Trophoblast cell (in vitro differentiated cells and primary cell): Measurements from ENCODE around the gene CHODL. TPM values are rescaled to one million over a fixed set of nuclear protein-coding genes. Genes with fewer than 3 reads are reported as not detected.

Experiments
- DNase-seq, 2 donors: peaks; one replicate each; pipeline ENCODE4 v3.0.0-alpha.2; 2016
- H2AFZ ChIP-seq: 2 replicates; pipeline ENCODE4 v1.6.1; 2013; ENCODE audit warnings: low read length, moderate library complexity, mild to moderate bottlenecking; ENCODE audit not compliant: insufficient read depth, poor library complexity
- H2AK5ac ChIP-seq: 2 replicates; pipeline ENCODE4 v1.6.1; 2013; ENCODE audit warnings: mild to moderate bottlenecking, low read length
- H2BK120ac ChIP-seq: 2 replicates; pipeline ENCODE4 v1.6.1; 2013; ENCODE audit warnings: low read length, mild to moderate bottlenecking, moderate library complexity; ENCODE audit not compliant: insufficient read depth, poor library complexity
- H2BK12ac ChIP-seq: 2 replicates; pipeline ENCODE4 v1.6.1; 2013; ENCODE audit warnings: mild to moderate bottlenecking, low read length, moderate library complexity
- H2BK5ac ChIP-seq: 2 replicates; pipeline ENCODE4 v1.6.1; 2013; ENCODE audit warnings: low read length, low read depth, moderate library complexity, mild to moderate bottlenecking; ENCODE audit not compliant: poor library complexity
- H3K14ac ChIP-seq: 2 replicates; pipeline ENCODE4 v1.6.1; 2013; ENCODE audit warnings: mild to moderate bottlenecking, low read length
- H3K18ac ChIP-seq: 2 replicates; pipeline ENCODE4 v1.6.1; 2013; ENCODE audit warnings: mild to moderate bottlenecking, low read length
- H3K23ac ChIP-seq: 2 replicates; pipeline ENCODE4 v1.6.1; 2013; ENCODE audit warnings: low read length
- H3K27ac ChIP-seq: 2 replicates; pipeline ENCODE4 v1.5.1; 2013; ENCODE audit warnings: low read depth, mild to moderate bottlenecking, inconsistent platforms, low read length, moderate library complexity
- H3K27me3 ChIP-seq: 2 replicates; pipeline ENCODE4 v1.6.1; 2013; ENCODE audit warnings: inconsistent platforms, mild to moderate bottlenecking, low read length, moderate library complexity; ENCODE audit not compliant: insufficient read depth
- H3K36me3 ChIP-seq, 2 experiments: 1 replicate in 1 of 2; 2 replicates in 1 of 2; pipeline ENCODE4 v1.6.1; 2013; ENCODE audit warnings: low read length in 2 of 2, mild to moderate bottlenecking in 2 of 2, moderate library complexity in 1 of 2; ENCODE audit not compliant: insufficient read depth in 2 of 2, control insufficient read depth in 1 of 2
- H3K4ac ChIP-seq: 2 replicates; pipeline ENCODE4 v1.6.1; 2013; ENCODE audit warnings: low read depth, mild to moderate bottlenecking, low read length, moderate library complexity
- H3K4me1 ChIP-seq, 2 experiments: 1 replicate in 1 of 2; 2 replicates in 1 of 2; pipeline ENCODE4 v1.6.1; 2013; ENCODE audit warnings: low read length in 2 of 2, mild to moderate bottlenecking in 2 of 2, moderate library complexity in 1 of 2; ENCODE audit not compliant: insufficient read depth in 2 of 2, control insufficient read depth in 1 of 2
- H3K4me2 ChIP-seq: 2 replicates; pipeline ENCODE4 v1.6.1; 2013; ENCODE audit warnings: inconsistent platforms, mild to moderate bottlenecking, low read length, moderate library complexity
- H3K4me3 ChIP-seq: 2 replicates; pipeline ENCODE4 v1.5.1; 2013; ENCODE audit warnings: mild to moderate bottlenecking, low read depth, low read length, inconsistent platforms
- H3K79me1 ChIP-seq: one replicate; pipeline ENCODE4 v1.6.1; 2013; ENCODE audit warnings: low read length
- H3K79me2 ChIP-seq: 2 replicates; pipeline ENCODE4 v1.6.1; 2013; ENCODE audit warnings: low read length, mild to moderate bottlenecking; ENCODE audit not compliant: control insufficient read depth, insufficient read depth, poor library complexity
- H3K9ac ChIP-seq: 2 replicates; pipeline ENCODE4 v1.6.1; 2013; ENCODE audit warnings: mild to moderate bottlenecking, low read length
- H3K9me3 ChIP-seq: 2 replicates; pipeline ENCODE4 v1.6.1; 2013; ENCODE audit warnings: low read depth, mild to moderate bottlenecking, control low read depth, inconsistent platforms, low read length; ENCODE audit not compliant: insufficient read depth
- H4K12ac ChIP-seq: 2 replicates; pipeline ENCODE4 v1.6.1; 2013; ENCODE audit warnings: low read depth, mild to moderate bottlenecking, low read length, moderate library complexity
- H4K8ac ChIP-seq: 2 replicates; pipeline ENCODE4 v1.6.1; 2013; ENCODE audit warnings: low read depth, mild to moderate bottlenecking, low read length, moderate library complexity
- H4K91ac ChIP-seq: one replicate; pipeline ENCODE4 v1.6.1; 2013; ENCODE audit warnings: low read depth, mild to moderate bottlenecking, low read length, moderate library complexity
- WGBS: extraction: QIAGEN DNeasy Blood & Tissue Kit; methylation state at CpG from one replicate; pipeline ENCODE4 v1.1.7; 2013; ENCODE audit warnings: missing lambda C conversion rate; ENCODE audit not compliant: insufficient read length, insufficient coverage; ENCODE audit errors: extremely low coverage; 5-methylcytosine and 5-hydroxymethylcytosine counted together
- polyA plus RNA-seq: library from polyadenylated mRNA; stranded (reverse); fragments of 200-250 nt; gene quantifications from 2 replicates; pipeline ENCODE4 v1.2.3, GENCODE V29; 2013

CHODL gene
- polyA plus RNA-seq, result 0.36 and 0.38 TPM in 2 replicates

GRCh38 chr21:18244671-18245463 is at the start of gene CHODL:
Gene CHODL, plus strand, starts transcription at chr21:18244833. Its CDS starts 391 bp downstream, at chr21:18245224.
- peaks cover 5 to 6% of the 10 kb centered on the region in 2 experiments for H3K4me1 ChIP-seq
- H4K91ac ChIP-seq, result no peak within 1 kb of the TSS
- peak within 1 kb of the TSS; percentile 50 for H3K4me3 ChIP-seq
- H3K4me2 ChIP-seq, result peak within 1 kb of the TSS; percentile 61
- no peak within 1 kb of the TSS for H4K12ac ChIP-seq
- no peaks in the 10 kb centered on the region for H3K79me1 ChIP-seq
- no peak within 1 kb of the TSS for H3K18ac ChIP-seq
- no peak for DNase-seq
- H3K27me3 ChIP-seq, result peaks cover 24% of the 10 kb centered on the region
- H2BK12ac ChIP-seq, result no peak within 1 kb of the TSS
- H3K4ac ChIP-seq, result no peak within 1 kb of the TSS
- no peak within 1 kb of the TSS for H2AK5ac ChIP-seq
- peak within 1 kb of the TSS; percentile 18 for H3K23ac ChIP-seq
- no peaks in the 10 kb centered on the region for H3K36me3 ChIP-seq
- H4K8ac ChIP-seq, result no peak within 1 kb of the TSS
- no peak within 1 kb of the TSS for H2BK120ac ChIP-seq
- H3K9ac ChIP-seq, result no peak within 1 kb of the TSS
- peaks cover 3% of the 10 kb centered on the region for H3K9me3 ChIP-seq
- H2AFZ ChIP-seq, result no peak within 1 kb of the TSS
- no peak within 1 kb of the TSS for H3K14ac ChIP-seq
- H2BK5ac ChIP-seq, result no peak within 1 kb of the TSS
- WGBS, result no CpG with 5 or more reads among the region's 72 CpGs
- no peak within 1 kb of the TSS for H3K27ac ChIP-seq
- no peaks in the 10 kb centered on the region for H3K79me2 ChIP-seq

- Histone ChIP-seq H2BK5ac (no peak overlapping the region), H2AK5ac (no peak overlapping the region)
- no CpG with 5 or more reads among the region's 1 CpG for WGBS
Measured at GRCh38 chr21:18204931-18205330, 39.7 kb upstream of the CHODL start.

GRCh38 chr21:18218331-18218730 is 26.3 kb upstream of the CHODL start:
- H3K36me3 ChIP-seq, result no peaks in the 10 kb centered on the region
- no peaks in the 10 kb centered on the region for H3K79me2 ChIP-seq
- no peak overlapping the region for H4K8ac ChIP-seq
- no peaks in the 10 kb centered on the region for H3K79me1 ChIP-seq
- H3K4me1 ChIP-seq, result no peaks in the 10 kb centered on the region
- H2BK120ac ChIP-seq, result no peak overlapping the region
- H2BK5ac ChIP-seq, result no peak overlapping the region
- WGBS, result no CpG with 5 or more reads among the region's 1 CpG
- H3K9ac ChIP-seq, result no peak overlapping the region
- no peak overlapping the region for H2AK5ac ChIP-seq
- no peak overlapping the region for H3K23ac ChIP-seq
- peaks cover 5% of the 10 kb centered on the region for H3K9me3 ChIP-seq
- H3K18ac ChIP-seq, result no peak overlapping the region
- no peak overlapping the region for H3K14ac ChIP-seq
- DNase-seq, result no peak
- no peak overlapping the region for H4K12ac ChIP-seq
- no peak overlapping the region for H3K27ac ChIP-seq
- no peak overlapping the region for H3K4me3 ChIP-seq
- no peak overlapping the region for H3K4me2 ChIP-seq
- no peak overlapping the region for H3K4ac ChIP-seq
- no peak overlapping the region for H2AFZ ChIP-seq
- H4K91ac ChIP-seq, result no peak overlapping the region
- no peaks in the 10 kb centered on the region for H3K27me3 ChIP-seq
- no peak overlapping the region for H2BK12ac ChIP-seq

More at GRCh38 chr21:18204931-18205330, 39.7 kb upstream of the CHODL start:
- H3K27ac ChIP-seq, result no peak overlapping the region
- no peak overlapping the region for H2BK12ac ChIP-seq
- no peak overlapping the region for H3K9ac ChIP-seq
- H3K79me2 ChIP-seq, result no peaks in the 10 kb centered on the region
- no peak overlapping the region for H4K12ac ChIP-seq
- H2BK120ac ChIP-seq, result no peak overlapping the region
- H4K91ac ChIP-seq, result no peak overlapping the region
- no peak overlapping the region for H3K18ac ChIP-seq
- no peaks in the 10 kb centered on the region for H3K36me3 ChIP-seq
- H3K4me2 ChIP-seq, result no peak overlapping the region
- no peaks in the 10 kb centered on the region for H3K4me1 ChIP-seq
- no peak overlapping the region for H3K14ac ChIP-seq
- H3K9me3 ChIP-seq, result no peaks in the 10 kb centered on the region
- no peak for DNase-seq
- H4K8ac ChIP-seq, result no peak overlapping the region
- H3K4me3 ChIP-seq, result no peak overlapping the region
- no peaks in the 10 kb centered on the region for H3K79me1 ChIP-seq
- no peak overlapping the region for H3K4ac ChIP-seq
- no peak overlapping the region for H2AFZ ChIP-seq
- no peaks in the 10 kb centered on the region for H3K27me3 ChIP-seq
- no peak overlapping the region for H3K23ac ChIP-seq

GRCh38 chr21:18220498-18220897 is 24.1 kb upstream of the CHODL start:
- H4K8ac ChIP-seq, result no peak overlapping the region
- H3K27me3 ChIP-seq, result no peaks in the 10 kb centered on the region
- H3K9ac ChIP-seq, result no peak overlapping the region
- no peaks in the 10 kb centered on the region for H3K79me2 ChIP-seq
- no peak overlapping the region for H2AK5ac ChIP-seq
- DNase-seq, result no peak
- no peak overlapping the region for H3K4ac ChIP-seq
- H2AFZ ChIP-seq, result no peak overlapping the region
- H3K4me1 ChIP-seq, result no peaks in the 10 kb centered on the region
- peaks cover 5% of the 10 kb centered on the region for H3K9me3 ChIP-seq
- H4K91ac ChIP-seq, result no peak overlapping the region
- no peaks in the 10 kb centered on the region for H3K79me1 ChIP-seq
- H3K18ac ChIP-seq, result no peak overlapping the region
- H2BK5ac ChIP-seq, result no peak overlapping the region
- H3K36me3 ChIP-seq, result no peaks in the 10 kb centered on the region
- H4K12ac ChIP-seq, result no peak overlapping the region
- no peak overlapping the region for H3K27ac ChIP-seq
- no peak overlapping the region for H3K4me2 ChIP-seq
- H2BK120ac ChIP-seq, result no peak overlapping the region
- H3K4me3 ChIP-seq, result no peak overlapping the region
- no peak overlapping the region for H3K23ac ChIP-seq
- no peak overlapping the region for H3K14ac ChIP-seq
- H2BK12ac ChIP-seq, result no peak overlapping the region
